Gastroesophageal sphincter (tissue), 4 donors: ENCODE results near the gene EPS8L1. TPM values are rescaled to one million over a fixed set of nuclear protein-coding genes. Genes with fewer than 3 reads are reported as not detected.

Experiments used
- ATAC-seq: fragments of 150-250 bp; one replicate; pipeline ENCODE4 v1.9.1; 2016; ENCODE audit warnings: mild to moderate bottlenecking, moderate library complexity
- H3K27ac ChIP-seq, 4 donors: fragments of 200-600 bp; sonication (generic) in 3 of 4; 1 replicate in 3 of 4; 2 replicates in 1 of 4; pipeline ENCODE4 v1.5.1; 2016 to 2019
- H3K27me3 ChIP-seq: fragments of 200-600 bp; sonication (generic); one replicate; pipeline ENCODE4 v1.5.1; 2019
- H3K36me3 ChIP-seq, 2 donors: fragments of 200-600 bp; sonication (generic); one replicate each; pipeline ENCODE4 v1.5.1; 2019; ENCODE audit warnings: control low read depth in 1 of 2
- H3K4me1 ChIP-seq, 3 donors: fragments of 200-600 bp; sonication (generic); 1 replicate in 2 of 3; 2 replicates in 1 of 3; pipeline ENCODE4 v1.5.1; 2016 to 2019; ENCODE audit warnings: control low read depth in 2 of 3
- H3K4me3 ChIP-seq, 2 donors: fragments of 200-600 bp; sonication (generic); one replicate each; pipeline ENCODE4 v1.5.1; 2019; ENCODE audit warnings: mild to moderate bottlenecking in 1 of 2, moderate library complexity in 1 of 2
- H3K9me3 ChIP-seq, 3 donors: fragments of 200-600 bp; sonication (generic); one replicate each; pipeline ENCODE4 v1.5.1; 2017 to 2019; ENCODE audit warnings: control low read depth in 2 of 3
- EP300 ChIP-seq: sonication (generic); formaldehyde crosslinking; IDR thresholded peaks from one replicate; pipeline ENCODE4 v1.6.1; 2017; ENCODE audit warnings: antibody characterized with exemption, mild to moderate bottlenecking
- POLR2A ChIP-seq, 2 donors: fragments of 450-650 bp; IDR thresholded peaks; one replicate each; pipeline ENCODE4 v1.6.1; 2017; ENCODE audit warnings: antibody characterized with exemption in 2 of 2, mild to moderate bottlenecking in 2 of 2, moderate library complexity in 1 of 2
- POLR2AphosphoS5 ChIP-seq: sonication (generic); formaldehyde crosslinking; IDR thresholded peaks from one replicate; pipeline ENCODE4 v1.6.1; 2017; ENCODE audit warnings: antibody characterized with exemption
- WGBS, 2 donors: methylation state at CpG; one replicate each; pipeline ENCODE4 v1.1.5; 2018; ENCODE audit warnings: low coverage in 1 of 2; 5-methylcytosine and 5-hydroxymethylcytosine counted together
- total RNA-seq, 4 donors: library from RNA; depleted of rRNA; stranded (reverse); fragments of >200 nt; gene quantifications; one replicate each; pipeline ENCODE4 v1.1.0, GENCODE V29; 2016
- TF ChIP-seq, protein P1 (sequence below), 4 experiments: fragments of 200-600 bp in 2 of 4; fragments of 450-650 bp in 2 of 4; sonication (generic) in 1 of 4; IDR thresholded peaks; one replicate each; pipeline ENCODE4 v1.5.1; 2017 to 2019; ENCODE audit warnings: antibody characterized with exemption in 4 of 4, mild to moderate bottlenecking in 2 of 4, moderate library complexity in 2 of 4

EPS8L1 gene
- total RNA-seq, 4 donors from 2014 or later: 2.2 to 10.5 (median 2.5) TPM

DNA sequence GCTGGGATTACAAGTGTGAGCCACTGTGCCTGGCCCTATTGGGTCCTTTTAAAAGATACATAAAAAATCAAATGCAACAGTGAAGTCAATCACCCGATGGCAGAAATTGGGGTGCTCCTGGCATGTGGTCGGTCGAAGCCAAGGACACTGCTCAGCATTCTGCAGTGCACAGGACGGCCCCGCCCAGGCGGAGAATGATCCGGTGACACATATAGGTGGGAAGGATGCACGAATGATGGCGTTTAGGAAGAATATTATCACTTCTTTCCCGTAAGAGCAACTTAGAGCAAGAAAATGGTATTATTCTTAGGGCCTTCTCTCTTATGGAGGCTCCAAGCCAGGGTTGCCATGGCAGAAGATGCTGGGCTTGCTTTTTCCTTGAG, 34.4 kb upstream of the EPS8L1 start:
- Histone ChIP-seq H3K27me3 (no peaks in the 10 kb centered on the region), H3K36me3 (peaks cover 0 to 55% of the 10 kb centered on the region in 2 donors), H3K9me3 (no peaks in the 10 kb centered on the region), H3K4me1 (no peaks in the 10 kb centered on the region), H3K27ac (no peak overlapping the region), H3K4me3 (no peak overlapping the region)
- 73 to 84% methylated on average over 4 to 10 of the region's 10 CpGs for WGBS, 2 donors
- no peak for ATAC-seq
- no peak for TF ChIP-seq POLR2AphosphoS5
- no peak for TF ChIP-seq EP300
- no peak for TF ChIP-seq POLR2A (IDR thresholded peaks at IDR 0.05)
- TF ChIP-seq, protein P1, sequence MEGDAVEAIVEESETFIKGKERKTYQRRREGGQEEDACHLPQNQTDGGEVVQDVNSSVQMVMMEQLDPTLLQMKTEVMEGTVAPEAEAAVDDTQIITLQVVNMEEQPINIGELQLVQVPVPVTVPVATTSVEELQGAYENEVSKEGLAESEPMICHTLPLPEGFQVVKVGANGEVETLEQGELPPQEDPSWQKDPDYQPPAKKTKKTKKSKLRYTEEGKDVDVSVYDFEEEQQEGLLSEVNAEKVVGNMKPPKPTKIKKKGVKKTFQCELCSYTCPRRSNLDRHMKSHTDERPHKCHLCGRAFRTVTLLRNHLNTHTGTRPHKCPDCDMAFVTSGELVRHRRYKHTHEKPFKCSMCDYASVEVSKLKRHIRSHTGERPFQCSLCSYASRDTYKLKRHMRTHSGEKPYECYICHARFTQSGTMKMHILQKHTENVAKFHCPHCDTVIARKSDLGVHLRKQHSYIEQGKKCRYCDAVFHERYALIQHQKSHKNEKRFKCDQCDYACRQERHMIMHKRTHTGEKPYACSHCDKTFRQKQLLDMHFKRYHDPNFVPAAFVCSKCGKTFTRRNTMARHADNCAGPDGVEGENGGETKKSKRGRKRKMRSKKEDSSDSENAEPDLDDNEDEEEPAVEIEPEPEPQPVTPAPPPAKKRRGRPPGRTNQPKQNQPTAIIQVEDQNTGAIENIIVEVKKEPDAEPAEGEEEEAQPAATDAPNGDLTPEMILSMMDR (IDR thresholded peaks at IDR 0.05): no peak

DNA sequence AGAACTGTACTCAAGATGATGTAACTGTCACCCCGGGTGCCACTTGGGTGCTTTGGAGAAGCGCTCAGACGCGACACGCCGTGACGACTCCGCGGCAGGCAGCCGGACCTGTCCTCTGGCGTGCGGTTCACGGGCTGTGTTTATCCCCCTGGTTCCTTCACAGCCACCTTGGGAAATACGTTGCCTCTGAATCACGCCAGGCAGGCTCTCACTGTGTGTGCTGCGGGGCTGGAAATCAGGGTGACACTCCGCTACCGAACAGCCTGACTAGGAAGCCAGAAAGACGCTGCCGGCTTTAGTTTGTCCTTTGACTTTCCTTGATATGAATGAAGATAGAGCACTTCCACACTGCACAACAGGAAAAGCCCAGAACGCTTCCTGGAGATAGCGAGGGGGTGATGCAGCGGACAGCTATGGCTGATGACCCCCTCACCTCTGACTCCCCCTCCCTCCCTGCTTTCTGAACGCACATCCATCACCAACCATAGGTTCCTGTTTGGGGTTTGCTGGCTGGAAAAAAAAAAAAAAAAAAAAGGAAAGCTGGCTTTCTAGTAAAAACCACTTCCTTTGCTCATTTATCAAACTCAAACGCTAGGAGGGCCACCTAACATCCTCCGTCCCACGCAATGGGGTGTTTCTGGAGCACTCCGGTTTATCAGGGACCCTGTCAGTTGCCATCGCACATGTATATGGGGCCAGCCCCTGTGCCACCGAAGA, 33.9 kb upstream of the EPS8L1 start:
- Histone ChIP-seq H3K4me1 (no peaks in the 10 kb centered on the region), H3K27me3 (no peaks in the 10 kb centered on the region), H3K27ac (no peak overlapping the region), H3K36me3 (peaks cover 0 to 61% of the 10 kb centered on the region in 2 donors), H3K4me3 (no peak overlapping the region), H3K9me3 (no peaks in the 10 kb centered on the region)
- TF ChIP-seq POLR2AphosphoS5 (no peak), EP300 (no peak), POLR2A (IDR thresholded peaks at IDR 0.05) (no peak)
- TF ChIP-seq, protein P1 (IDR thresholded peaks at IDR 0.05): no peak
- 44 to 62% methylated on average over 7 to 10 of the region's 30 CpGs for WGBS, 2 donors
- no peak for ATAC-seq

DNA sequence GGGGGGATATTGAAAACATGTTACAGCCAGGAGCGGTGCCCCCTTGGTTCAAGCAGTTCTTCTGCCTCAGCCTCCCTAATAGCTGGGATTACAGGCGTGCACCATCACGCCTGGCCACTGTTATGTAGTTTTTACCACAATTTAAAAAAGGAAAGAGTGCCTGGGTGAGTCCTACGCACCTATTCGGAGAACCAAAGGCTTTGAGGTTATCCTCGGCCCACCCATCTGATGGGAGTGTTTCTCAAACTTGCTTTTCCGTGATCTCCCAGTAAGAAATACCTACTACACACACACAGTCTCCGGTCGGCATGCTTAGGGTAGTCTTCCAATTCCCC, 33.4 kb upstream of the EPS8L1 start:
- H3K4me3 ChIP-seq: no peak overlapping the region
- 67 to 83% methylated on average over 1 to 3 of the region's 9 CpGs for WGBS, 2 donors
- H3K9me3 ChIP-seq: no peaks in the 10 kb centered on the region
- no peak overlapping the region for H3K27ac ChIP-seq
- H3K27me3 ChIP-seq: no peaks in the 10 kb centered on the region
- peaks cover 0 to 66% of the 10 kb centered on the region in 2 donors for H3K36me3 ChIP-seq
- ATAC-seq: no peak
- no peaks in the 10 kb centered on the region for H3K4me1 ChIP-seq
- TF ChIP-seq EP300: no peak
- no peak for TF ChIP-seq POLR2A (IDR thresholded peaks at IDR 0.05)
- TF ChIP-seq POLR2AphosphoS5: no peak
- TF ChIP-seq, protein P1 (IDR thresholded peaks at IDR 0.05): no peak

DNA sequence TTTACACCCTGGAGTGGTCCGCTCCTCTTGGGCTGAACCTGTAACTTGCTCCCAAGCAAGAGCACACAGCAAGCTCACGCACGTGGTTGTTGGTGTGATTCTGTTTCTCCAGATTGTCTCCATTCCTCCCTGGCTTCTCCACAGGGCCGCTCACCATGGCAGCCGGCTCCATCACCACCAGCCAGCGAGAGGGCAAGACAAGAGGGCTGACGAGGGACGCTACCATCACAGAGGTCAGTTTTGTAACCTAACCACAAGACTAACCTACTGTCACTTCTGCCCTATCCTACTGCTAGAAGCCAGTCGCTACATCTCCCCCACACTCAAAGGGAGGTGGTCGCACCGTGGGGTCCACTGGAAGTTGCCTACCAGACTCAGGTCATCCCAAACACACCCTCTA, 33.0 kb upstream of the EPS8L1 start:
- Histone ChIP-seq H3K4me1 (no peaks in the 10 kb centered on the region), H3K27me3 (no peaks in the 10 kb centered on the region), H3K4me3 (no peak overlapping the region), H3K9me3 (no peaks in the 10 kb centered on the region), H3K36me3 (peaks cover 0 to 70% of the 10 kb centered on the region in 2 donors), H3K27ac (no peak overlapping the region)
- TF ChIP-seq, protein P1 (IDR thresholded peaks at IDR 0.05): no peak
- TF ChIP-seq POLR2AphosphoS5 (no peak), POLR2A (IDR thresholded peaks at IDR 0.05) (no peak), EP300 (no peak)
- no peak for ATAC-seq
- WGBS, 2 donors: 63 to 80% methylated on average over 1 to 3 of the region's 11 CpGs

DNA sequence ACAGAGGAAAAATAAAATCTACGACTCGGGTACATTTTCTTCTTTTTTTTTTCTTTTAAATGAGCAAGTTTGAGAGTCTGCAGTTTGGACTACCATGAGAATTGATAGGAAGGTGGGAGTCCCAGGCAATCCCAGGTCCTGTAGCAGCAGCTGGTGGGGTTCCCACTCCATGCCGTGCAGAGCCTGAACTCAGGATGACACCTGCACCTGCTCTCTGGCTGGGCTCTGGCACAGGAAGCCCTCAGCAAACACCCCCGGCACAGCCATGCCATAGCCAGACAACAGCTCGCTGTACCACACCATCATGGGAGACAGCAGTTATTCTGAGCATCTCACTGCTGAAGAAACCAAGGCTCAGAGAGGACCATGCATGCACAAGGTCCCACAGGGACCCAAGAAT, 31.4 kb upstream of the EPS8L1 start:
- no peak overlapping the region for H3K27ac ChIP-seq
- WGBS, 2 donors: 78 to 88% methylated on average over 3 to 5 of the region's 5 CpGs
- H3K27me3 ChIP-seq: no peaks in the 10 kb centered on the region
- no peaks in the 10 kb centered on the region for H3K9me3 ChIP-seq
- no peak overlapping the region for H3K4me3 ChIP-seq
- ATAC-seq: no peak
- H3K36me3 ChIP-seq: peaks cover 0 to 86% of the 10 kb centered on the region in 2 donors
- no peaks in the 10 kb centered on the region for H3K4me1 ChIP-seq
- TF ChIP-seq EP300 (no peak), POLR2AphosphoS5 (no peak), POLR2A (IDR thresholded peaks at IDR 0.05) (no peak)
- TF ChIP-seq, protein P1 (IDR thresholded peaks at IDR 0.05): no peak
